PC-3 (cell line): Measurements from ENCODE around the gene SHLD2. TPM values are rescaled to one million over a fixed set of nuclear protein-coding genes. Genes with fewer than 3 reads are reported as not detected.
"Not testable (repeated sequence)": the region's sequence is repeated elsewhere in the genome, so short reads cannot be mapped to it uniquely, and the experiment has no call there.

ENCODE experiments used
- ATAC-seq: fragments of 200-7000 bp; cut with Tn5 transposase; 2 replicates; pipeline ENCODE4 v1.9.1; 2020; ENCODE audit warnings: mild to moderate bottlenecking, moderate library complexity
- BruUV-seq: library from RNA; stranded (reverse); fragments of 400-500 nt; replicated peaks from 2 replicates; lab custom pipeline; 2021; lab: Mats Ljungman, UMichigan
- CTCF ChIA-PET: fragments of 300-600 bp; sonication (Branson Sonifier 250); formaldehyde crosslinking; loops from one replicate; lab custom pipeline; 2022; ENCODE audit warnings: antibody characterized with exemption; lab: Charles Lee
- POLR2A ChIA-PET: fragments of 300-600 bp; sonication (Branson Sonifier 250); formaldehyde crosslinking; loops from one replicate; lab custom pipeline; 2022; ENCODE audit warnings: antibody characterized with exemption; ENCODE audit not compliant: unreplicated experiment; lab: Charles Lee
- DNase-seq: peaks from one replicate; pipeline ENCODE4 v3.0.0-alpha.2; 2015
- H2AFZ ChIP-seq: fragments of 300-600 bp; sonication (generic); 2 replicates; pipeline ENCODE4 v1.6.0; 2016; ENCODE audit warnings: antibody characterized with exemption, low read length
- H3F3A ChIP-seq: fragments of 300-600 bp; sonication (generic); one replicate; pipeline ENCODE4 v1.6.0; 2017; ENCODE audit warnings: antibody characterized with exemption, low read length, control low read depth, mild to moderate bottlenecking; ENCODE audit not compliant: unreplicated experiment
- H3K27ac ChIP-seq: fragments of 300-600 bp; sonication (generic); 2 replicates; pipeline ENCODE4 v1.5.1; 2016; ENCODE audit warnings: mild to moderate bottlenecking, low read length
- H3K27me3 ChIP-seq: fragments of 300-600 bp; sonication (generic); 2 replicates; pipeline ENCODE4 v1.6.1; 2016; ENCODE audit warnings: low read length, mixed read lengths
- H3K36me3 ChIP-seq: fragments of 300-600 bp; sonication (generic); 2 replicates; pipeline ENCODE4 v1.6.1; 2016; ENCODE audit warnings: low read depth, mixed run types, low read length, mixed read lengths
- H3K4me1 ChIP-seq: fragments of 300-600 bp; sonication (generic); 2 replicates; pipeline ENCODE4 v1.5.1; 2016; ENCODE audit warnings: low read length; ENCODE audit not compliant: insufficient read depth
- H3K4me2 ChIP-seq: fragments of 300-600 bp; sonication (generic); 2 replicates; pipeline ENCODE4 v1.6.0; 2016; ENCODE audit warnings: low read length
- H3K4me3 ChIP-seq: fragments of 300-600 bp; sonication (generic); 2 replicates; pipeline ENCODE4 v1.5.1; 2016; ENCODE audit warnings: mild to moderate bottlenecking, low read length, mixed read lengths
- H3K79me2 ChIP-seq: fragments of 300-600 bp; sonication (generic); 2 replicates; pipeline ENCODE4 v1.6.1; 2017; ENCODE audit warnings: low read length, mixed read lengths
- H3K9ac ChIP-seq: fragments of 300-600 bp; sonication (generic); 2 replicates; pipeline ENCODE4 v1.6.0; 2016; ENCODE audit warnings: mild to moderate bottlenecking, low read length
- H3K9me2 ChIP-seq: fragments of 300-600 bp; sonication (generic); replicated peaks from 2 replicates; pipeline ENCODE4 v1.6.1; 2016; ENCODE audit warnings: mixed run types, low read length, mixed read lengths
- H3K9me3 ChIP-seq: fragments of 300-600 bp; sonication (generic); 2 replicates; pipeline ENCODE4 v1.6.1; 2016; ENCODE audit warnings: low read length, mixed read lengths
- H4K20me1 ChIP-seq: fragments of 300-600 bp; sonication (generic); 2 replicates; pipeline ENCODE4 v1.6.1; 2016; ENCODE audit warnings: low read length, mixed read lengths
- CTCF ChIP-seq: fragments of 300-600 bp; sonication (generic); conservative IDR thresholded peaks from 2 replicates; pipeline ENCODE4 v1.5.1; 2017; ENCODE audit warnings: antibody characterized with exemption, low read depth, mild to moderate bottlenecking, low read length
- EZH2 ChIP-seq: fragments of 300-600 bp; sonication (generic); IDR thresholded peaks from one replicate; pipeline ENCODE4 v1.6.1; 2017; ENCODE audit warnings: antibody characterized with exemption, mild to moderate bottlenecking, low read length; ENCODE audit not compliant: unreplicated experiment
- EZH2phosphoT487 ChIP-seq: fragments of 300-600 bp; sonication (generic); IDR thresholded peaks from 2 replicates; pipeline ENCODE4 v1.6.1; 2018; ENCODE audit warnings: mild to moderate bottlenecking, antibody characterized with exemption, low read length, borderline replicate concordance
- intact Hi-C: fragments of 100-400 bp; cut with micrococcal nuclease; formaldehyde crosslinking; loops from 2 replicates; pipeline ENCODE4 v1.9.0; 2023
- total RNA-seq: library from RNA; depleted of rRNA; stranded (reverse); fragments of >200 nt; gene quantifications from 2 replicates; pipeline ENCODE4 v1.2.3, GENCODE V29; 2014

Gene SHLD2
- total RNA-seq, 1 experiment from 2014 or later: 16.0 TPM

- H3K9ac ChIP-seq: peak overlapping the region; percentile 79
- CTCF ChIA-PET, H3F3A ChIP-seq, intact Hi-C loops, BruUV-seq, H2AFZ ChIP-seq, H3K9me2 ChIP-seq, H3K9me3 ChIP-seq, H3K27me3 ChIP-seq, H4K20me1 ChIP-seq, H3K36me3 ChIP-seq: not testable (repeated sequence)
- H3K4me2 ChIP-seq: peak overlapping the region; percentile 72
- H3K27ac ChIP-seq: peak overlapping the region; percentile 94
- DNase-seq: peak; percentile 90
- peaks cover 41% of the 10 kb centered on the region for H3K79me2 ChIP-seq
- H3K4me3 ChIP-seq: peak overlapping the region; percentile 48
- ATAC-seq: peak; percentile 77
- H3K4me1 ChIP-seq: peaks cover 36% of the 10 kb centered on the region
- POLR2A ChIA-PET: interaction anchor here (0.5 to 1.1 kb wide), 2 partner anchors 11 to 1916 kb away, joined by 4 to 7 read pairs; no protein-coding TSS in a partner anchor
Measured at GRCh38 chr10:87082219-87082618, 12.8 kb upstream of the SHLD2 start.

GRCh38 chr10:87083576-87084290 lies 11.3 kb upstream of the SHLD2 start:
- peak overlapping the region; percentile 72 for H3K4me2 ChIP-seq
- peaks cover 36% of the 10 kb centered on the region for H3K4me1 ChIP-seq
- H3K9me2 ChIP-seq, H4K20me1 ChIP-seq, H3K9me3 ChIP-seq, intact Hi-C loops, H3K27me3 ChIP-seq, H3F3A ChIP-seq, H2AFZ ChIP-seq, H3K36me3 ChIP-seq: not testable (repeated sequence)
- peak; percentile 18; the same call in 1 of the 2 replicates for ATAC-seq
- POLR2A ChIA-PET: interaction anchor here (1.0 to 1.1 kb wide), 2 partner anchors 9 to 113 kb away, joined by 4 read pairs; no protein-coding TSS in a partner anchor
- CTCF ChIA-PET: interaction anchor here (1.0 kb wide), 1 partner anchor 9 kb away, joined by 3 read pairs; no protein-coding TSS in a partner anchor
- peak; percentile 49 for DNase-seq
- peak overlapping the region; percentile 94 for H3K27ac ChIP-seq
- peak overlapping the region; percentile 18; the same call in 1 of the 2 replicates for H3K4me3 ChIP-seq
- TSS peak; percentile 41 for BruUV-seq
- H3K9ac ChIP-seq: peak overlapping the region; percentile 79
- peaks cover 51% of the 10 kb centered on the region for H3K79me2 ChIP-seq

GRCh38 chr10:87084291-87084782 lies 10.7 kb upstream of the SHLD2 start:
- POLR2A ChIA-PET: interaction anchor here (1.0 to 1.1 kb wide), 2 partner anchors 9 to 114 kb away, joined by 4 read pairs; no protein-coding TSS in a partner anchor
- Histone ChIP-seq H3K9ac (peak overlapping the region; percentile 79), H3K4me1 (peaks cover 41% of the 10 kb centered on the region), H3K79me2 (peaks cover 54% of the 10 kb centered on the region), H3K27ac (peak overlapping the region; percentile 94), H3K4me2 (peak overlapping the region; percentile 72), H3K36me3 (peaks cover 13% of the 10 kb centered on the region; the same call in 1 of the 2 replicates), H3K4me3 (peak overlapping the region; percentile 24; the same call in 1 of the 2 replicates)
- H2AFZ ChIP-seq, H4K20me1 ChIP-seq, H3F3A ChIP-seq, intact Hi-C loops, H3K9me3 ChIP-seq, H3K9me2 ChIP-seq, H3K27me3 ChIP-seq, BruUV-seq: not testable (repeated sequence)
- peak; percentile 49 for ATAC-seq
- DNase-seq: peak; percentile 73
- CTCF ChIA-PET: interaction anchor here (1.0 kb wide), 1 partner anchor 9 kb away, joined by 3 read pairs; no protein-coding TSS in a partner anchor

GRCh38 chr10:87085537-87085936 lies 9.5 kb upstream of the SHLD2 start:
- Histone ChIP-seq H3K9me3 (no peaks in the 10 kb centered on the region), H3K27ac (peak overlapping the region; percentile 94), H2AFZ (no peak overlapping the region), H3K9ac (no peak overlapping the region), H3K9me2 (no peaks in the 10 kb centered on the region), H3K27me3 (no peaks in the 10 kb centered on the region), H3F3A (peaks cover 9% of the 10 kb centered on the region), H3K79me2 (peaks cover 64% of the 10 kb centered on the region), H4K20me1 (no peaks in the 10 kb centered on the region), H3K36me3 (peaks cover 13% of the 10 kb centered on the region; the same call in 1 of the 2 replicates), H3K4me1 (peaks cover 53% of the 10 kb centered on the region), H3K4me3 (no peak overlapping the region), H3K4me2 (no peak overlapping the region)
- BruUV-seq: no TSS peak
- ChIA-PET CTCF (no interaction called here), POLR2A (no interaction called here)
- intact Hi-C loops: no loop called here
- ATAC-seq (no peak), DNase-seq (no peak)
- TF ChIP-seq CTCF (no peak), EZH2 (no peak), EZH2phosphoT487 (no peak)
